ENCODE measurements around the gene COL1A2.

COL1A2 gene

DNA sequence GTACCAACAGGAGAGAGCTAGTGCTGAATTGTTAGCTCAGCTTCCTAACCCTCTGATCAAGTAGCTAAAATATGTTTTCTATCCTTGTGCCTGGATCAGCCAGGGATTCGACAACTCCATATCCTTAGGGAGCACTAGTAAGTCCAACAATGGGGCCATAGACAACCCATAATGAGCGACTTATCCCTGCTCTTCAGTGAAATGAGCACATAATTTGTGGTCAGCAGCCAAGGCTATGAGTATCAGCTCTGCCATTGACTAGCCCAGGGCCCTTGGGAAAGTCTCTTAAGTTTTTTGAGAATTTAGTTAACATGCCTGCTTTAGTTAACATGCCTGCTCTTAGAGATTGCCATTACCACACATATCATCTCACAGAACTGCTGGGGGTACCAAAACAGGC lies 39.3 kb downstream of the COL1A2 start:
- DNase-seq (ENCODE audit: low read depth) = no peak

DNA sequence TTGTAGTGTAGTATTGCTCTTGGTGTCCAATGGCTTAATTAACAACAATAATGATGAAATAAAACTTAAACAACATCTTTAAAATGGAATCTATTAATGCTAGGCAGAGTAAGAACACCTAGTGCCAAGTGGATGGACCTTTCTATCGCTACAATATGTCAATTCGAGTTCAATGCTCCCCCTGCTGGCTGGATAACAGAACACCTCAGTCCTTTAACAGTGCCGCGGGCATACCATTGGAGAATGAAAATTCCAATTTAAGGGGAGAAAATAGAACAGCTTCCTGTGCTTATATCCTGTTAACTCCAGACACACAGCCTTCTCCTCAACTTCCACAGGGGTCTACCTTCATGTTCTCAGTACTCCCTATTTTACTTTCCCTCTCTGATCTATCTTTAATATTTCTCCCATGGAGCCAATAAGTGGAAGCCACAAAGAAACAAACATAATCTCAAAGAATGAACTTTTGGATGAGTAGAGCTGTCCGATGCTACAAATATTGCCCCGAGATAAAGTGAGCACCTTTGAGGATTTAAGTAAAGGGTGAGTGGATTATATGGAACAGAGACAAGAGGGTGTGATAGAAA lies 41.4 kb downstream of the COL1A2 start:
- DNase-seq (ENCODE audit: low read depth) = peak; percentile 48

- no peak for DNase-seq (ENCODE audit: low read depth)
These were observed 42.0 kb downstream of the COL1A2 start for GRCh38 chr7:94436700-94437099.

DNA sequence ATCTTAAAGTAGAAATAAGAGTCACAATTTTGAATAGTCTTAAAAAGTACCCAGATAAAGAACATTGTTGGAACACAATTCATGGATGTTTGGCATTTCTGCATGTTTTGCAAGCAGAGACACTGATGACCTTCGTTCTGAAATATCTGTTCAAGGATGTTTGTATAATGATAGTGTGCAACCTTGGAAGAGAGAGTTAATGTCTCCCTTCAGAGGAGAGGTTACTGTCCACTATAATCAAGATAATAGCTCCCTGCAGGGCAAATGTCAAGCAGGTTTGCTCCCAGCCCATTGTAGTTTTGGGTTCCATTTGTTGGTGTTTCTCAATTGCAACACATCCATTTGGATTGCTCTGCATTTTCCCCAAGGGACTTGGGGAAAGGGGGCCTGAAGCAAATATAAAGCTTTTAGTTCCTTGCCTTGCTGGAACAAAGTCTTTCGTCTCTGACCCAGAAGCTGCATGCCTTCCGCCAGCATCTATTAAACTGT lies 45.2 kb downstream of the COL1A2 start:
- DNase-seq (ENCODE audit: low read depth) = no peak

DNA sequence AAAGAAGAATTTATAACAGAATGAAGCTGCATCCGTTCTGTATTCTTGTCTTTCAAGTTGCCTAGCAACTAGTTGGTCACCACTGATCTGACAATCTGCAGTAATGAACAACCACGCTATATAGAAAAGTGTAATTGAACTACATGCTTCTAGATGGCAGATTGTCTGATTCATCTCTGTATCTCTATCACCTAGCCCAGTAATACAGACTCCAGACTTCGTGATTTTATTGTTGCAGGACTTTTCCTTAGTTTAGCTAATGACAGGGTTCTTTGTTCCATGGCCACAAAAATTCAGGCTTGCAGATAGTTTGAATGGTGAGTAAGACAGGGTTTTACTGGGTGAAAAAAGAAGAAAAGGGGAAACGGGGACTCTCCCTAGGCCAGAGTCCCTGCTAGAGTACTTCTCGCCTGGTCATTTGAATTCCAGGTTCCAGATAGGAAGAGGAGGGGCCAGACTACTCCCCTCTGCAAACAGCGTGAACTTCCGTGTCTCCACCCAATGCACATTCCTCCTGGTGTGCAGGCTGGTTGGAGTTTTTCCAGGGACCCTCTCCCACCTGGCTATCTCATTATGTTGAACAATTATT lies 45.9 kb downstream of the COL1A2 start:
- no peak for DNase-seq (ENCODE audit: low read depth)

GRCh38 chr7:94441138-94441537 lies 46.4 kb downstream of the COL1A2 start:
- DNase-seq (ENCODE audit: low read depth) = no peak

DNA sequence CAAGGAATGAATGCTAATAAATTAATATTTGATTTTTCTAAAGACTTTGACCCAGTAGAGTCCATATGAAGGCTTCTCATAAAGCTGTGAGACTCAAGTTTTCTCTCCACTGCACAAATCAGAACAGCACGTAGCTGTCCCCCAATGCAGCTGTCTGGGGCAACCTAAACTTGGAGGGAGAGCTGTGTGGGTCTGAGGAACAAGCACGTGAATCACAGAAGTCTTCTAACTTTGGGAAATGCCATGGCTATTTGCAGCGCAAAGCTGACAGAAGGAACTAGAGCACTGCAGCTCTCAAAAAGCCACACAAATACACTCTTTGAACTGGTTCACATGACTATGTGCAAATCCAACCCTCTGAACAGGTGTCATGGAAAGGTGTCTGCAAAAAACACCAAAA lies 47.9 kb downstream of the COL1A2 start:
- DNase-seq (ENCODE audit: low read depth) = no peak

- no peak for DNase-seq (ENCODE audit: low read depth)
These were observed 50.1 kb downstream of the COL1A2 start for GRCh38 chr7:94444813-94445212.

GRCh38 chr7:94445696-94446194 lies 51.0 kb downstream of the COL1A2 start:
- no peak for DNase-seq (ENCODE audit: low read depth)

DNA sequence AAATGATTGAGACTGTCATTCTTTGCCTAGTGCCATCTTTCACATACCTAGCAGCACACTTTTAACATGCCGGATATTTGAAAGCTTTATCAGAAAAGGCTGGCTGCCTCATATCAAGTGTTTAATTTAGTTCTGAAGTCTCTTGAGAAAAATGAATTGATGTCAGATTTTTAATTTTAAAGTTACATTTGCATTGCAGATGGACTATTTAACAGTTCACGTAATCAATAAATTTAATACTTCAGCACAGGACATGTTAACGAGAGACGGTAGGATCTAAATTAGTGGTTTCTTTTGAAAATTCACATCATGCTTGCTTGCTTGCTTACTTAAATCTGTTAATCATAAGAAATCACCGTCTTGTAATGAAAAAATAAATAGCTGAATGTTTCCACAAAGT lies 51.6 kb downstream of the COL1A2 start:
- no peak for DNase-seq (ENCODE audit: low read depth)

- DNase-seq (ENCODE audit: low read depth) = no peak
These were observed 54.5 kb downstream of the COL1A2 start for GRCh38 chr7:94449151-94449725.

GRCh38 chr7:94450044-94450697 lies 55.5 kb downstream of the COL1A2 start:
- DNase-seq (ENCODE audit: low read depth) = no peak

GRCh38 chr7:94451187-94451586 lies 56.5 kb downstream of the COL1A2 start:
- DNase-seq (ENCODE audit: low read depth) = no peak

DNA sequence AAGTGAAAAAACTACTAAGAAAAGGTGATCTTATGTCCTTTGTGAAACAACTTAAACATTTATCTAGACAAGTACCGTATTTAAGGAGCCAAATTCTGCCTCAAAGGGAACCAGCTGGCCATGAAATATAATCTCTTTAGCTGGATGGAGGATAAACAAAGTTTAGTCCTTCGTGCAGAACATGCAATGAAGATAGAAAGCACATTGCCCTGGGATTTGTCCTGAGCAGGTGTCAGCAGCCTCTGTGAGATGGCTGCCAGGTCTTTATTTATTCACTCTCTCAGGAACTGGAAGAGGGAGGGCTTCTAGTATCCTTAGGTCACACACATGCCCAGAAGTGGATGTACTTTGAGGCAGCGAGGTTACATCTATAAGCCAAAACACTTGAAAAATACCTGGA lies 57.5 kb downstream of the COL1A2 start:
- no peak for DNase-seq (ENCODE audit: low read depth)

GRCh38 chr7:94453898-94454297 lies 59.2 kb downstream of the COL1A2 start:
- DNase-seq (ENCODE audit: low read depth) = no peak

GRCh38 chr7:94458041-94458440 lies 63.3 kb downstream of the COL1A2 start:
- DNase-seq (ENCODE audit: low read depth) = no peak

DNA sequence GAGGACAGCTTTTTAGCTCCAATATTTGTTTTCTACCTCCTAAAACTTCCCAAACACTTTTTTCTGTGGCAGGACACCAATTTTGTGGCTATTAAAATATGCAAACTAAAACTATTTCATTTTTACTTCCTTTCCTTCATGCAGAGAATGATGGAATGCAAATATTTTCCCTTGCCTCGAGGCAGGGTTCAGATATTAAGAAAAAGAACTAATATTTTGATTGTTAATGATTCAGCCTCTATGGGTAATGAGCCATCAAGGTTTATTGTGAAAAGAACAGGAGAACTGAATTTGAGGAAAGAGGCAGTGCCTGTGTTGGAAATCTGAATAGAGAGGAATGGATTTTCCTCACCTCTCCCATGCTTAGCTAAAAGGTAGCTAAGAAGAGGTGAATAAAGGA lies 71.8 kb downstream of the COL1A2 start:
- no peak for DNase-seq (ENCODE audit: low read depth)

DNA sequence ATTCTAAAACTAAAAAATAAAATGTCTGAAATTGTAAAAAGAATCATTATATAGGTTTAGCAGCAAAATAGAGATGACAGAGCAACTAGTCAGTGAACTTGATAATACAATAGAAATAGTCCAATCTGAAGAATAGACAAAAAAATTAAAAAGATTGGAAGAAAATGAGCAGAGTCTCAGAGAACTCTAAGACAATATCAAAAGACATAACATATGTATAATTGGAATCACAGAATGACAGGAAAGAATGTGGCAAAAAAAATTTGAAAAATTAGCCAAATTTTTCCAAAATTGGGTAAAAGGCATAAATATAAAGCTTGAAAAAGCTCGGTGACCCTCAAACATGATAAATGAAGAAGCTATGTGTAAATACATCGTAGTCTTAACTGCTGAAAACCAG lies 76.9 kb downstream of the COL1A2 start:
- no peak for DNase-seq (ENCODE audit: low read depth)

DNA sequence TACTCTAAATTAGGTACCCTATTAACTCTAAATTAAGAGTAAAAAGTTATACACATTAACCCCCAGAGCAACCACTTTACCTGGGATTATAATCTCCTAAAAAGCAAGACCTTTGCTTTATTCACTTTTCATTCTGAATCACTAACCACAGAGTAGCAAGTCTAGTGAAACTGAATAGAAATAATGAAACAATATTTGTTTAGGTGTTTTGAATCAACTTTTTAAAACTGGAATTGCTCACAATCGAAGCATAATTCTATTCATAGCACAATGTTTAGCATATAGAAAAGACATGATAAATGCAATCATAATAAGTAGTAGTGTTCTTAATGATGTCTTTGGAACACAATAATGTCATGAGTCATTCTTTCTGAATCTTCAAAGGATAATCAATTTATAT lies 77.9 kb downstream of the COL1A2 start:
- DNase-seq (ENCODE audit: low read depth) = no peak

DNA sequence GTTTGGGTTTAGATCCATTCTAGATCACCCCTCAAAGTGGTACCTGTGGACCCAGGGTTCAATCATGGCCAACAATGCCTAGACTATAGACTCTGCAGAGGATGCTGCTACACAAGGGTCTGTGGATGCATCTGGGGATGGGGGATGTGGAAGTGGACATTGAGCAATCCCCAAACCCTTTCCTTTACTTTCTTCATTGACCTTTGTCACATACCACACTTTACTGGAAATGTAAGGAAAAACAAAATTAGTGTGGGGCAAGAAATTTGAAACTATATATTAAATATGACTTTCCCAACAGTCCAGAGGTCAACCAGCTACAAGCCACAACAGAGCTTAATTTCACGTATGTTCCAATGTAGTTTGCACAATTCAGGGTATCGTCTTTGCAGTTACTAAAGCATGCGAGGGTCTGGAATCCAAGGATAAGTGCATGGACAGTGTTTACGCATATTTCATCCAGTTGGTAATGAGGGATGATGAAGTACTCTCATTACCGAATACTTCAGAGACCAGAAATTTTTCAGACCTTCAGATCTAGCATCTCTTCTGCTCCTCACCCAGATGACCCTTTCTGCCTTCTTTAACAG lies 81.7 kb downstream of the COL1A2 start:
- no peak for DNase-seq (ENCODE audit: low read depth)

DNA sequence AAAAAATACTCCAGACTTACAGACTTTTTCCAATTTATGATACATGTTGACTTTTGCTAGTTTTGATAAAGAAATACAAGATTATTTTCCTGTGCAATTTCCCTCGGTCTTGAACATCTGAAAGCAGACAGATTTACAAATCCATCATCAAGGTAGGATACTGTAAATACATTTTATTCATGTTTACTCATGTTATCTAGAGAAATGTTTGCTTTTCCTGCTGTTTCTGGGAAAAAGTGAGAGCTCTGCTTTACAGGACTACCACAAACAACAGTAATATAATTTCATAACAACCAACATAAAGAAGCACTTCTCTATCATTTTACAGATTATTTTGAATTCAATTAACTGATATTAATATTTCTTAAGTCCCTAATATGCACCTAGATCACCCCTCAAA lies 83.2 kb downstream of the COL1A2 start:
- DNase-seq (ENCODE audit: low read depth) = no peak

DNA sequence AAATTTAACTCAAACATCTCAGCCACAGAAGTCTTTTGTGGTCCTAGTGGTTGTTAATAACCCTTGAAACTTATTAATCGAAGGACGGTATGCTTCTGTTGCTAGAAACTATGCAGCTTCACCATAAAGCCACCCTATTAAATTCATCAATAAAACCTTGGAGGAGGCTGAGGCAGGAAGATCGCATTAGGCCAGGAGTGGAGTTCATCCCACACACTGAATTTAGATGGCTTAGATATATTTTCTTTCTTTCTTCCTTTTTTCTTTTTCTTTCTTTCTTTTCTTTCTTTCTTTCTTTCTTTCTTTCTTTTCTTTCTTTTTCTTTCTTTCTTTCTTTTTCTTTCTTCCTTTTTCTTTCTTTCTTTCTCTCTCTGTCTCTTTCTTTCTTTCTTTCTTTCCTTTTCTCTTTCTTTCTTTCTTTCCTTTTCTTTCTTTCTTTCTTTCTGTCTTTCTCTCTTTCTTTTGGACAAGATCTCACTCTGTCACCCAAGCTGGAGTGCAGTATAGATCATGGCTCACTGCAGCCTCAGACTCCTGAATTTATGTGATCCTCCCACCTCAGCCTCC lies 84.0 kb downstream of the COL1A2 start:
- no peak for DNase-seq (ENCODE audit: low read depth)
